GM03348 (cell line): ENCODE measurements around the gene RGP1.

ENCODE experiments used
- DNase-seq: peaks from one replicate; pipeline ENCODE4 v3.0.0; 2012; ENCODE audit warnings: low spot score

RGP1 gene

DNA sequence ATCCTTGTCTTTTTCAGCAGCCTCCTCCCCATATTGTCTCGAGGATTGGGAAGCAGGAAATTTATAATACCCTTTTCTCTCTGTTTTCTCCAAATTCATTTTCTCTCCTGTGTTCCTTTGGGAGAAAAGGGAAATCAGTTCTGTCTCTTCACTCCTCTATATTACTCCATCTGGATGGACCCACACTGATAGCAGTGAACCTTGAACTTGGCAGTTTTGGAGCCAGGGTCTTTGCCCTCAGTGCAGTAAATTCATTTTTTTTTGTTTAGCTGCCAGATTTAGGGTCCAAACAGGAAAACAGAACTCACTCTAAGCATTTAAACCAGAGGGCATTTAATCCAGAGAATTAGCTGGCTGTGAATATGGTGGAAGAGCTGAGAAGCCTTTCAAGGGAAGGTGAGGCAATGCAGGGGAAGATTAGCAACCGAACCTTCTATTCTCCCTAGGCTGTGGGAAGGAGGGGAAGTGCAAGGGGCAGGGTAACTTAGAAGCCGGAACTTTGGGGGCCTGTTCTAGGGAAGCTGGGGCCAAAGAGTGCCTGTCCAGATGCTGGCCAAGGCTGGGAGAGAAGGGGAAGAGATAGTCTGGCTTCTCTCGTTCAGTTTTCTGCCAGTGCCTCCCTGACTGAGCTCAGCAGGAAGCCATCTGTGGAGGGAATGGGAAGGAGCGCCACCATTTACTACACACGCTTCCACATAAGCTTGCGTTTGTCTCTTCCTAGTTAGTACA is 26.0 kb downstream of the RGP1 start:
- DNase-seq = no peak

- DNase-seq = no peak
These were observed 26.9 kb downstream of the RGP1 start for GRCh38 chr9:35776018-35776417.

- DNase-seq = no peak
These were observed 29.4 kb downstream of the RGP1 start for GRCh38 chr9:35778496-35778895.

DNA sequence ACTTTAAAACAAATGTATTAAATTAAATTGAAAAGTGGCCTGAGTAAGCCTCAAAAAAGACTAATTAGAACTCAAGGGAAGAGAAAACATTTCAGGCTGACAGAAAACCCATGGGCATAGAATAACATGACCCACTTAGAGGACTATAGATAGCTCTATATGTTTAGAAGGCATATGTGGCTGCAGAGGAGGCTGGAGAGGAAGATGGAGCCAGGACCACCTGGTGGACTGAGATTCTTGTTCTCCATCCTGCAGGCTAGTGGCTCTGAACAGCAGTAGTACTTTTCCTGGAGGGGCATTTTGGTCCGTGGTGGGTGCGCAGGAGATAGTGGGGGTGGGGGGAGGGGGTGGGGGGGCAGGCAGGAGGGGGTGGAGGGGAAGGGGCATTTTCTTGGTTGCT is 32.0 kb downstream of the RGP1 start:
- no peak for DNase-seq

DNA sequence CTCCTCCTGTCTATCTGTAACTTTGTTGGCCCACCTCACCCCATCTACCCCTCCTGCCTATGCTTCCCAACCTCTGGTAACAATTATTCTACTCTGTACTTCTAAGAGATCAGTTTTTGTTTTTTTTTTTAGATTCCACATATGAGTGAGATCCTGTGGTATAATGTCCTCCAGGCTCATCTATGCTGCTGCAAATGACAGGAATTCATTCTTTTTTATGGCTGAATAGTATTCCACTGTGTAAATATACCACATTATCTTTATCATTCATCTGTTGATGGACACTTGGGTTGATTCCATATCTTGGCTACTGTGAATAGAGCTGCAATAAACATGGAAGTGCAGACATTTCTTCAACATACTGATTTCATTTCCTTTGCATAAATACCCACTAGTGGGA is 34.3 kb downstream of the RGP1 start:
- no peak for DNase-seq

DNA sequence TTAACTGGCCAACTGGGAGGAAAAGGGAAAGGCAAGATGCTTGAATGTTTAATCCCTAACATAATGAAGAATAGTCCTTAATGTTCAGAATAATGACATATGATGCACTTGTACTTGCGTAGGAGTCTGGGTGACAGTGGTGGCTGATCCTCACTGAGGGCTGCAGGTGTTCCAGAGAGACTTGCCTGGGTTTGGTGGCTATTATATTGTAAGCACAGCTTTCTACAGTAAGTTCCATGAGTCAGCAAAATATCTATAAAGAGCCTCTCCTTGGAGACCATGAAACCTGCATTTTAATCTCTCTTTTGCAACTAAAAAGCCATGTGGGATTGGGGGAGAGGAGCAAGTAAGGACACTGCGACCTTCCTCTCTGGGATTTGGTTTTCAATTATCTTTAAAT is 40.5 kb downstream of the RGP1 start:
- no peak for DNase-seq

GRCh38 chr9:35790025-35790384 is 40.9 kb downstream of the RGP1 start:
- no peak for DNase-seq

- DNase-seq = peak; percentile 94
These were observed 41.6 kb downstream of the RGP1 start for GRCh38 chr9:35790385-35791296.

DNA sequence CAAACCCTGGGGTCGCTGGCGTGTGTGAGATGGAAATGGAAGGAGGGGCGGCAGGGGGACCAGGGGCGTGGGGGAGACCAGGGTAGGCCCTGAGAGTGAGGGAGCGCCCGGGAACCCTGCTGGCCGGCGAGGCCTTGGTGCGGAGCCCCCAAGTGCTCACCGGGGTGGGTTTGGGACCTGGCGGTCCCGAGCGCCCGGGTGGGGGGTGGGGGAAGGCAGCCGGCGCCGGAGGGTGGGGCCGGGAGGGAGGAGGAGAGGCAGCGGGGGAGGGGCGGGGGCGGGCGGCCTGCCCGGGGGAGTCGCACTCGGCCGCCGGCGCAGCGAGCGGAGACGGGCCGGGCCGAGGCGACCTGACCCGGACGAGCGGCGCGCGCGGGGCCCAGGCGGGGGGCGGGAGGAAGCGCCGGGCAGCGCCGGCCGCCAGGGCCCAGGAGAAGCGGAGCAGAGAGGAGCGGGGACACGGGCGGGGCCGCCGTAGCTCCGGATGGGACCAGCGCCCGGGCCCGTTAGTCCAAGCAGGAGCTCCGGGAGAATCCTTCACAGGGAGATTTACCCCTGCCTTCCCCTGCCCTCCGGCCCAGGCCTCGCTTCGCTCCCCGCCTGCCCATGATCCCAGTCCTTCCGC is 42.3 kb downstream of the RGP1 start, which contains the start of gene NPR2:
Gene NPR2, plus strand, starts transcription at position 295 of the 625 bp plus-strand sequence. CDS start 818 bp downstream, outside the sequence.
- DNase-seq = peak; percentile 88

DNA sequence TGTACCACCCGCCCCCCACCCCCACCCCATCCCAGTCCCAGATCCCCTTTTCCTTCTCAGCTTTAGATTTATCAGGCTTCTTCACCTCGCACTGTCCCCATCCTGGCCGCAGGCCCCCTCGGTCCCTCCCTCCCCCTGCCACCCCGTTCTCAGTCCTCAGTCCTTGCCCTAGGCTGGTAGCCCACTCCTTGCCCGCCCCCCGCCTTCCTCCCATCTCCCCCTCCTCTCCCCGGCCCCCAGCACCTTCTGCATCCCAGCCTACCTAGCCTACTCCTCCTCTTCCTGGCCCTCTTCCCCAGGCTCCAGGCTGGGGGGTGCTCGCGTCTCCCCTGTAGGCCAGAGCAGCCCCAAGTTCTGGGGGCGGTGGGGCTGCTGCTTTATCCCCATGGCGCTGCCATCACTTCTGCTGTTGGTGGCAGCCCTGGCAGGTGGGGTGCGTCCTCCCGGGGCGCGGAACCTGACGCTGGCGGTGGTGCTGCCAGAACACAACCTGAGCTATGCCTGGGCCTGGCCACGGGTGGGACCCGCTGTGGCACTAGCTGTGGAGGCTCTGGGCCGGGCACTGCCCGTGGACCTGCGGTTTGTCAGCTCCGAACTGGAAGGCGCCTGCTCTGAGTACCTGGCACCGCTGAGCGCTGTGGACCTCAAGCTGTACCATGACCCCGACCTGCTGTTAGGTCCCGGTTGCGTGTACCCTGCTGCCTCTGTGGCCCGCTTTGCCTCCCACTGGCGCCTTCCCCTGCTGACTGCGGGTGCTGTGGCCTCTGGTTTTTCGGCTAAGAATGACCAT is 43.1 kb downstream of the RGP1 start:
- DNase-seq = no peak

DNA sequence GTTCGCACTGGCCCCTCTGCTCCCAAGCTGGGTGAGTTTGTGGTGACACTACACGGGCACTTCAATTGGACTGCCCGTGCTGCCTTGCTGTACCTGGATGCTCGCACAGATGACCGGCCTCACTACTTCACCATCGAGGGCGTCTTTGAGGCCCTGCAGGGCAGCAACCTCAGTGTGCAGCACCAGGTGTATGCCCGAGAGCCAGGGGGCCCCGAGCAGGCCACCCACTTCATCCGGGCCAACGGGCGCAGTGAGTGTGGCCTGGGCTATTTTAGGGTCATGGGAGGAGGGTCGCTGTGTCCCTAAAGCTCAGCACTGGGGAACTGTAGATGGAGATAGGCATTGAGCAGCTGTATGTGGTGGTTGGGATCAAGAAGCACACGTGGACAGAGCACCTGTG is 43.7 kb downstream of the RGP1 start:
- DNase-seq = no peak

GRCh38 chr9:35793461-35793860 is 44.4 kb downstream of the RGP1 start:
- peak; percentile 45 for DNase-seq

- DNase-seq = no peak
These were observed 46.6 kb downstream of the RGP1 start for GRCh38 chr9:35795695-35796094.

DNA sequence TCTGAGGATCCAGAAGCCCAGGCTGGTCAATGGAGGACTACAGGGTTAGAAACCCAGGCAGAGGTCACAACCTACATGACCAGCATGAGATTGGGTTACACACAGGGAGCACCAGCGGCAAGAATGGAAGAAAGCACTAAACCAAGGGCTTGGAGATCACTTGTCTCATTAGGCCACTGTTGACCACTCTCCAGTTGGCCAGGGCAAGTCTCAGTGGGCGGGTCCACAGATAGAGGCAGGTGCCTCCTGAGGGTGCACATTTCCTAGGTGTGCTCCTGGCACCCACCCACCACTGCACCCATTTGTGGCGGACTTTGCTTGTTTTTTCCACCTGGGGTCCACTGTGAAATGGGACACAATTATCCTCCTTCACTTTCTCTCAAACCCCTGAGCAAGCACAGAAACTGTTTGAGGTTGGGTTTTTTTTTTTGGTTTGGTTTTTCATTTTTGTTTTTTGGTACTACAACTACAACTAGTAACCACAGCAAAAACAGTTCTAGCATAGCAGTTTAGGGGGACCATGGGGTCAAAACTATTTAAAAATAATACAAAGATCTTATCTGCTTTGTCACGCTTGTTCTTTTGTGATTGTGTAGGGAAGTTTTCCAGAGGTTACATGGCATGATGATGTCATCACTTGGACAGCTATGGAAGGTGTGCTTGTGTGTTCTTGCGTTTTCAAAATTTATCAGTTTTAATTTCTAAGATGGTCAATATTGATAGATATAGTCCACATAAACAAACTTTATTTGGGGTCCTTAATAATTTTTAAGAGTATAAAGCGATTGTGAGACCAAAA is 48.4 kb downstream of the RGP1 start:
- no peak for DNase-seq

DNA sequence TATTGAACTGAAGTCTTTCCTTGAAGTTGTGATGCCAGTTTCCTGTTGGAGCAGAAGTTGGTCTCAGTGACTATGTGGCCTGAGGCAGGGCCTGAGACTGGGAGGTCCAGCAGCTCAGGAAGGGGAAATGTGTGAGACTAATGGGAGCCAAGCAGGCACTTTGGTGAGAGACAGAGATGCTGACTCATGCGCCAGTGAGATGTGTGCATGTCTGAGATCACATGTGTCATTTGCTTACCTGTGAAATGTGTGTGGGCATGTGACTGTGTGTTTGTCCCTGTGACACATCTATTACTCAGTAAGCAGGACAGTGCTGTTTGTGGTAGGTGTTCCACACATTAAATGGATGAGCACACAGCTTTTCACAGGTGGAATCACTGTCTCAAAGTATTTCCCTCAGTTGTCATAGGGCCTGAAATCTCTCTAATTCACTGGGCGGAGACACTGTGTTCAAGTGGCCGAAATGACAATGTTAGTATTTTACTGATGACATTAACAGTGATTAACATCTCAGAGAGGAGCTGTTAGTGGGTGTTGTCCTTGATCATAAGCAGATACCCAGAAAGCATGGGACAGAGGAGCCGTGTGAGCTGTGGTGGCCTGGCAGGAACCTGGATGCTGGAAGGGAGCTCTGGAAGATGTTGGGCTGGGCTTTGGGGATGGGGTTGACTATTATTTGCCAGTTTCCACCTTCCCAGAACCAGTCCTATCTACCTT is 49.7 kb downstream of the RGP1 start:
- DNase-seq = peak; percentile 44

DNA sequence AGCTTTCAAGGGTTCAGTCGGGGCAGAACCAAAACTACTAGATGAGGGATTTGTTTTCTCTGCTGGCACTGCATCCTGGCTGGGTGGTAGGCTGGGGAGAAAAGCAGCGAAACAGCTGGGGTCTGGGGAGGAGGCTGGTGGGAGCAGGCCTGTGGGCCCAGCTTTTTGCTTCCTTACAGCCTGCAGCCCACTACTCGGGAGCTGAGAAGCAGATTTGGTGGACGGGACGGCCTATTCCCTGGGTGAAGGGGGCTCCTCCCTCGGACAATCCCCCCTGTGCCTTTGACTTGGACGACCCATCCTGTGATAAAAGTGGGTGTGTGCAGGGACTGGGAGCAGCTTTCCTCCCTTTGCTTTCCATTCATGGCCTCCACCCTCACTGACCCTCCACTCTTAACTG is 51.4 kb downstream of the RGP1 start:
- no peak for DNase-seq

DNA sequence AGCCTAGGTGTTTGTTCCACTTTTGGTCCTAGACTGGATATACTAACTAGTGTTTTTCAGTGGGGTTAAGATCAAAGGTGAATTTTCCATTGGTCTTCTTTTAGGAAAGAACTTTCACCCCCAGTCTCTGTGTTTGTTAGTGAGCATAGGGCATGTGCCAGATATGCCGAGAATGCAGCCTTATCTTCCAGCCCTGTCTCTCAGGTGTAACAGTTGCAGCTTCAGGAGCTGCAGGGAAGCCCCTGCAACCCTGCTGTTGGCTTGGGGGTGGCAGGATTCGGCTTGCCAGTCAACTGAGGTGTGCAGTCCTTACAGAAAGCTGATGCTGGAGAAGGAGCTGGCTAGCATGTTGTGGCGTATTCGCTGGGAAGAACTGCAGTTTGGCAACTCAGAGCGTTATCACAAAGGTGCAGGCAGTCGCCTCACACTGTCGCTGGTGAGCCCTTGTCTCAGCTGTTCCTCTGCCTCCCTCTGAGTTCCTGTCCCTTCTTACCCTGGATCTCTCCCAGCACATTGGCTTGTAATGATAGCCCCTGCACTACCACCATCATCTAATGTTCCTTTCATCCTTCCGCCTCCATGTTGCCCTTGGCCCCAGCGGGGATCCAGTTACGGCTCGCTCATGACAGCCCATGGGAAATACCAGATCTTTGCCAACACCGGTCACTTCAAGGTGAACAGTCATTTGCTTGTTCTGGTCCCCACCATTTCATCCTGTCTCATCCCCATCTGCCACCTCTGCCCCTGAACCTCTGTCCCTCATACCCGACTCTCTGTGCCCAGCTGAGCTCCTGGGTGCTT is 52.4 kb downstream of the RGP1 start:
- no peak for DNase-seq

- DNase-seq = no peak
These were observed 57.0 kb downstream of the RGP1 start for GRCh38 chr9:35806101-35806500.
